RWPE1 (cell line): ENCODE results near the gene DTWD2.

Experiments
- CTCF ChIA-PET: fragments of 350-600 bp; sonication (Branson Sonifier 250); formaldehyde crosslinking; extraction: SDS; loops from one replicate; lab custom pipeline; 2021; lab: Yijun Ruan, JAX
- POLR2A ChIA-PET: fragments of 400-600 bp; formaldehyde crosslinking; extraction: SDS; loops from one replicate; lab custom pipeline; 2020; ENCODE audit warnings: antibody characterized with exemption; ENCODE audit not compliant: low non-redundant PET; lab: Yijun Ruan, JAX
- DNase-seq: peaks from one replicate; pipeline ENCODE4 v3.0.0; 2012; ENCODE audit warnings: low spot score
- H3K27ac ChIP-seq: fragments of 450-650 bp; 2 replicates; pipeline ENCODE4 v1.5.1; 2017
- CTCF ChIP-seq: fragments of 450-650 bp; conservative IDR thresholded peaks from 2 replicates; pipeline ENCODE4 v1.5.1; 2017; ENCODE audit warnings: low read depth, mild to moderate bottlenecking

Gene DTWD2

GRCh38 chr5:119031011-119031886 lies 42.9 kb upstream of the DTWD2 start:
- POLR2A ChIA-PET = no interaction called here
- H3K27ac ChIP-seq = no peak overlapping the region
- CTCF ChIA-PET = interaction anchor here (0.7 kb wide), 1 partner anchor 63 kb away, joined by 4 read pairs; no protein-coding TSS in a partner anchor

GRCh38 chr5:119028575-119028974 lies 40.2 kb upstream of the DTWD2 start:
- CTCF ChIA-PET = no interaction called here
- H3K27ac ChIP-seq = no peak overlapping the region
- DNase-seq = no peak
- TF ChIP-seq CTCF = no peak
- POLR2A ChIA-PET = no interaction called here

More at GRCh38 chr5:119031011-119031886, 42.9 kb upstream of the DTWD2 start:
- no peak for DNase-seq
- TF ChIP-seq CTCF = no peak

GRCh38 chr5:119022773-119023172 lies 34.4 kb upstream of the DTWD2 start:
- POLR2A ChIA-PET = no interaction called here
- TF ChIP-seq CTCF = no peak
- no peak overlapping the region for H3K27ac ChIP-seq
- CTCF ChIA-PET = interaction anchor here (1.7 kb wide), 2 partner anchors 312 to 389 kb away, joined by 9 to 19 read pairs; no protein-coding TSS in a partner anchor
- no peak for DNase-seq

- peak; percentile 68 for TF ChIP-seq CTCF
- DNase-seq = peak; percentile 57
- ChIA-PET POLR2A (no interaction called here), CTCF (interaction anchor here (0.6 to 1.7 kb wide), 10 partner anchors 47 to 990 kb away, joined by 3 to 19 read pairs (median 4); no protein-coding TSS in a partner anchor)
- no peak overlapping the region for H3K27ac ChIP-seq
Measured at GRCh38 chr5:119022017-119022745, 33.8 kb upstream of the DTWD2 start.

GRCh38 chr5:119021149-119021732 lies 32.9 kb upstream of the DTWD2 start:
- no peak overlapping the region for H3K27ac ChIP-seq
- CTCF ChIA-PET = interaction anchor here (0.6 to 1.7 kb wide), 9 partner anchors 48 to 991 kb away, joined by 3 to 19 read pairs (median 4); no protein-coding TSS in a partner anchor
- no peak for DNase-seq
- POLR2A ChIA-PET = no interaction called here
- no peak for TF ChIP-seq CTCF

- H3K27ac ChIP-seq = no peak overlapping the region
- TF ChIP-seq CTCF = no peak
- CTCF ChIA-PET = interaction anchor here (0.8 kb wide), 1 partner anchor 13 kb away, joined by 4 read pairs; no protein-coding TSS in a partner anchor
- POLR2A ChIA-PET = no interaction called here
- no peak for DNase-seq
Measured at GRCh38 chr5:119019949-119020348, 31.6 kb upstream of the DTWD2 start.
